H1 (cell line): ENCODE measurements around the gene ZNF391. TPM values are rescaled to one million over a fixed set of nuclear protein-coding genes. Genes with fewer than 3 reads are reported as not detected.

Experiments used
- CTCF ChIA-PET: fragments of 300-600 bp; sonication (Branson Sonifier 250); formaldehyde crosslinking; loops from one replicate; lab custom pipeline; 2021; ENCODE audit not compliant: partially characterized antibody; lab: Charles Lee
- POLR2A ChIA-PET: fragments of 300-600 bp; sonication (Branson Sonifier 250); formaldehyde crosslinking; loops from one replicate; lab custom pipeline; 2021; ENCODE audit warnings: inconsistent platforms; ENCODE audit not compliant: partially characterized antibody; lab: Charles Lee
- DNase-seq, 2 experiments: peaks; one replicate each; pipeline versions ENCODE4 v3.0.0 to v3.0.0-alpha.2; 2010 to 2022; ENCODE audit warnings: low spot score in 2 of 2, low read depth in 1 of 2, mixed read lengths in 1 of 2
- FAIRE-seq: peaks from 2 replicates; lab custom pipeline; 2011; peaks lifted over from hg19 to GRCh38; lab: Jason Lieb, UNC
- H2AFZ ChIP-seq: 2 replicates; pipeline ENCODE4 v1.8.1; 2012; ENCODE audit warnings: low read length, inconsistent platforms
- H2AK5ac ChIP-seq: 2 replicates; pipeline ENCODE4 v1.6.1; 2013; ENCODE audit warnings: low read depth, low read length
- H2BK120ac ChIP-seq: replicated peaks from 2 replicates; pipeline ENCODE3; 2013; ENCODE audit warnings: low read depth, low read length, inconsistent platforms
- H2BK12ac ChIP-seq: 2 replicates; pipeline ENCODE4 v1.6.1; 2013; ENCODE audit warnings: low read depth, low read length
- H2BK15ac ChIP-seq: 2 replicates; pipeline ENCODE4 v1.6.1; 2013; ENCODE audit warnings: low read length
- H2BK20ac ChIP-seq: 2 replicates; pipeline ENCODE4 v1.6.1; 2013; ENCODE audit warnings: low read length
- H2BK5ac ChIP-seq: 2 replicates; pipeline ENCODE4 v1.6.1; 2013; ENCODE audit warnings: low read depth, low read length
- H3K14ac ChIP-seq: 2 replicates; pipeline ENCODE4 v1.6.1; 2013; ENCODE audit warnings: inconsistent platforms; ENCODE audit not compliant: insufficient read length
- H3K18ac ChIP-seq: 2 replicates; pipeline ENCODE4 v1.6.1; 2013; ENCODE audit warnings: low read length; ENCODE audit errors: extremely low read depth
- H3K23ac ChIP-seq: 2 replicates; pipeline ENCODE4 v1.6.1; 2013; ENCODE audit warnings: inconsistent platforms; ENCODE audit not compliant: insufficient read length
- H3K23me2 ChIP-seq: 2 replicates; pipeline ENCODE4 v1.6.1; 2013; ENCODE audit warnings: low read depth, low read length
- H3K27ac ChIP-seq: 2 replicates; pipeline ENCODE4 v1.6.1; 2011; ENCODE audit warnings: low read depth, low read length, inconsistent platforms
- H3K27me3 ChIP-seq, 4 experiments: replicated peaks in 1 of 4; 1 replicate in 1 of 4; 2 replicates in 3 of 4; pipeline versions ENCODE4 v1.6.1 to v1.8.1; 2011 to 2013; ENCODE audit warnings: low read length in 3 of 4, mild to moderate bottlenecking in 3 of 4, inconsistent platforms in 2 of 4, mixed read lengths in 2 of 4, moderate library complexity in 1 of 4; ENCODE audit not compliant: control insufficient read depth in 3 of 4, insufficient read depth in 3 of 4; ENCODE audit errors: extremely low read depth in 1 of 4
- H3K36me3 ChIP-seq, 4 experiments: 2 replicates each; pipeline versions ENCODE4 v1.6.1 to v1.8.1; 2011 to 2013; ENCODE audit warnings: mild to moderate bottlenecking in 4 of 4, low read length in 3 of 4, moderate library complexity in 2 of 4, control low read depth in 1 of 4, inconsistent platforms in 1 of 4; ENCODE audit not compliant: insufficient read depth in 4 of 4, control insufficient read depth in 2 of 4
- H3K4ac ChIP-seq: replicated peaks from 2 replicates; pipeline ENCODE3; 2013; ENCODE audit warnings: low read length, low read depth, mixed read lengths, inconsistent platforms; ENCODE audit not compliant: insufficient read length
- H3K4me1 ChIP-seq, 4 experiments: replicated peaks in 1 of 4; 1 replicate in 1 of 4; 2 replicates in 3 of 4; pipeline versions ENCODE4 v1.6.1 to v1.8.1; 2011 to 2013; ENCODE audit warnings: low read length in 3 of 4, inconsistent platforms in 2 of 4, mixed read lengths in 1 of 4; ENCODE audit not compliant: insufficient read depth in 4 of 4, control insufficient read depth in 3 of 4
- H3K4me2 ChIP-seq, 2 experiments: 2 replicates each; pipeline versions ENCODE4 v1.6.1 to v1.8.1; 2011 to 2013; ENCODE audit warnings: low read depth in 2 of 2, low read length in 2 of 2, control low read depth in 1 of 2, inconsistent platforms in 1 of 2, mild to moderate bottlenecking in 1 of 2; ENCODE audit not compliant: insufficient read depth in 1 of 2
- H3K4me3 ChIP-seq, 4 experiments: fragments of 200-600, 300-600 bp in 1 of 4; sonication (generic), shearing (Covaris generic), sonication (Bioruptor Twin) in 1 of 4; 2 replicates each; pipeline versions ENCODE4 v1.5.1 to v1.8.1; 2011 to 2016; ENCODE audit warnings: low read length in 4 of 4, low read depth in 3 of 4, control low read depth in 2 of 4, inconsistent platforms in 2 of 4, mild to moderate bottlenecking in 2 of 4, mixed read lengths in 1 of 4, moderate library complexity in 1 of 4; ENCODE audit not compliant: insufficient read depth in 2 of 4; ENCODE audit errors: extremely low read depth in 1 of 4
- H3K56ac ChIP-seq: replicated peaks from 2 replicates; pipeline ENCODE3; 2013; ENCODE audit warnings: low read depth, mild to moderate bottlenecking, mixed read lengths, low read length, inconsistent platforms; ENCODE audit not compliant: insufficient read length
- H3K79me1 ChIP-seq: 2 replicates; pipeline ENCODE4 v1.6.1; 2013; ENCODE audit warnings: low read depth, low read length, control low read depth
- H3K79me2 ChIP-seq, 2 experiments: 2 replicates each; pipeline versions ENCODE4 v1.6.1 to v1.8.1; 2012 to 2013; ENCODE audit warnings: low read length in 2 of 2, mild to moderate bottlenecking in 2 of 2, inconsistent platforms in 1 of 2; ENCODE audit not compliant: insufficient read depth in 2 of 2, control insufficient read depth in 1 of 2
- H3K9ac ChIP-seq, 4 experiments: replicated peaks in 1 of 4; 1 replicate in 1 of 4; 2 replicates in 3 of 4; pipeline versions ENCODE4 v1.6.1 to v1.8.1; 2011 to 2013; ENCODE audit warnings: low read depth in 3 of 4, low read length in 3 of 4, control low read depth in 2 of 4, mild to moderate bottlenecking in 2 of 4, moderate library complexity in 2 of 4, inconsistent platforms in 1 of 4; ENCODE audit errors: extremely low read depth in 1 of 4
- H3K9me3 ChIP-seq, 2 experiments: 2 replicates each; pipeline versions ENCODE4 v1.6.1 to v1.8.1; 2012 to 2013; ENCODE audit warnings: mild to moderate bottlenecking in 2 of 2, moderate library complexity in 2 of 2, control low read depth in 1 of 2, inconsistent platforms in 1 of 2, low read depth in 1 of 2, low read length in 1 of 2, mixed read lengths in 1 of 2; ENCODE audit not compliant: insufficient read depth in 2 of 2
- H4K20me1 ChIP-seq, 2 experiments: replicated peaks in 1 of 2; 2 replicates each; pipeline versions ENCODE3 to v1.8.1; 2011 to 2013; ENCODE audit warnings: inconsistent platforms in 2 of 2, low read length in 2 of 2, mild to moderate bottlenecking in 1 of 2; ENCODE audit not compliant: insufficient read depth in 2 of 2, control insufficient read depth in 1 of 2
- H4K5ac ChIP-seq: 2 replicates; pipeline ENCODE4 v1.6.1; 2013; ENCODE audit warnings: low read length, low read depth, mixed read lengths, inconsistent platforms; ENCODE audit not compliant: insufficient read length
- H4K8ac ChIP-seq: 2 replicates; pipeline ENCODE4 v1.8.0; 2013; ENCODE audit warnings: mild to moderate bottlenecking, moderate library complexity, low read length, inconsistent platforms; ENCODE audit not compliant: insufficient read depth; ENCODE audit errors: extremely low read depth
- H4K91ac ChIP-seq: replicated peaks from 2 replicates; pipeline ENCODE3; 2013; ENCODE audit warnings: low read length, mixed read lengths, inconsistent platforms; ENCODE audit not compliant: insufficient read length
- ASH2L ChIP-seq: fragments of 200-600, 300-600 bp; sonication (generic); IDR thresholded peaks from one replicate; pipeline ENCODE4 v1.7.1; 2017; ENCODE audit warnings: low read length
- CHD2 ChIP-seq: IDR thresholded peaks from 2 replicates; pipeline ENCODE4 v1.6.1; 2012; ENCODE audit warnings: low read length, improper control_type of control experiment
- CREB1 ChIP-seq: IDR thresholded peaks from 2 replicates; pipeline ENCODE4 v1.6.1; 2012; ENCODE audit warnings: inconsistent platforms
- GABPA ChIP-seq: IDR thresholded peaks from 2 replicates; pipeline ENCODE4 v1.6.1; 2011; ENCODE audit warnings: mild to moderate bottlenecking, low read length, moderate library complexity, borderline replicate concordance; ENCODE audit not compliant: insufficient read depth
- JUND ChIP-seq: IDR thresholded peaks from 2 replicates; pipeline ENCODE4 v1.6.1; 2011; ENCODE audit warnings: mild to moderate bottlenecking, improper control_type of control experiment, low read length
- KDM1A ChIP-seq: fragments of 200-600, 300-600 bp; sonication (generic); IDR thresholded peaks from 2 replicates; pipeline ENCODE4 v1.7.1; 2016; ENCODE audit warnings: mild to moderate bottlenecking, low read length, borderline replicate concordance
- MAX ChIP-seq: IDR thresholded peaks from 2 replicates; pipeline ENCODE4 v1.6.1; 2012; ENCODE audit warnings: inconsistent platforms
- NRF1 ChIP-seq: IDR thresholded peaks from 2 replicates; pipeline ENCODE4 v1.6.1; 2011; ENCODE audit warnings: mild to moderate bottlenecking, low read depth, low read length, improper control_type of control experiment
- RXRA ChIP-seq: IDR thresholded peaks from 2 replicates; pipeline ENCODE4 v1.6.1; 2011; ENCODE audit warnings: low read depth, mild to moderate bottlenecking, low read length, moderate library complexity; ENCODE audit not compliant: insufficient read depth
- SIN3A ChIP-seq, 2 experiments: IDR thresholded peaks in 1 of 2; conservative IDR thresholded peaks in 1 of 2; 2 replicates each; pipeline ENCODE4 v1.6.1; 2011 to 2012; ENCODE audit warnings: low read length in 2 of 2, improper control_type of control experiment in 1 of 2, low read depth in 1 of 2, mild to moderate bottlenecking in 1 of 2
- SIX5 ChIP-seq: IDR thresholded peaks from 2 replicates; pipeline ENCODE4 v1.6.1; 2011; ENCODE audit warnings: mild to moderate bottlenecking, low read depth, low read length
- SP1 ChIP-seq: IDR thresholded peaks from 2 replicates; pipeline ENCODE4 v1.6.1; 2011; ENCODE audit warnings: low read depth, low read length
- TAF1 ChIP-seq: IDR thresholded peaks from 2 replicates; pipeline ENCODE4 v1.6.1; 2011; ENCODE audit warnings: mild to moderate bottlenecking, low read depth, low read length
- WGBS, 2 experiments: shearing (Covaris generic) in 1 of 2; methylation state at CpG; one replicate each; pipeline versions ENCODE4 v1.1.6 to v1.1.7; 2013 to 2015; ENCODE audit warnings: low lambda C conversion rate in 2 of 2, mixed read lengths in 2 of 2, inconsistent platforms in 1 of 2, low coverage in 1 of 2, missing lambda C conversion rate in 1 of 2; ENCODE audit not compliant: insufficient replicate concordance in 2 of 2, insufficient coverage in 1 of 2, insufficient read length in 1 of 2; ENCODE audit errors: extremely low coverage in 1 of 2, missing lambda C conversion rate in 1 of 2; 5-methylcytosine and 5-hydroxymethylcytosine counted together
- polyA plus RNA-seq, 7 experiments: library from polyadenylated mRNA; depleted of rRNA in 3 of 7; stranded (reverse) in 5 of 7; unstranded in 2 of 7; fragments of >200 nt in 5 of 7; fragments of 200-250 nt in 2 of 7; gene quantifications; 1 replicate in 5 of 7; 2 replicates in 1 of 7; 4 replicates in 1 of 7; pipeline versions ENCODE4 v1.2.1 to v1.2.3, GENCODE V29; 2011 to 2013; ENCODE audit warnings: missing spikeins in 2 of 7, mixed read lengths in 2 of 7
- total RNA-seq: library from RNA; stranded (reverse); fragmentation: NEBNext Ultra II Directional; extraction: Animal tissue kit (Norgen Biotek cat#: 25700); gene quantifications from 2 replicates; pipeline ENCODE4 v1.2.1, GENCODE V29; 2021

The ZNF391 gene
- total and polyA plus RNA-seq, 2 of the 8 experiments (the other 6 are each of a cell fraction or from before 2014, with no cell fraction given): 4.8 to 13.0 TPM

DNA sequence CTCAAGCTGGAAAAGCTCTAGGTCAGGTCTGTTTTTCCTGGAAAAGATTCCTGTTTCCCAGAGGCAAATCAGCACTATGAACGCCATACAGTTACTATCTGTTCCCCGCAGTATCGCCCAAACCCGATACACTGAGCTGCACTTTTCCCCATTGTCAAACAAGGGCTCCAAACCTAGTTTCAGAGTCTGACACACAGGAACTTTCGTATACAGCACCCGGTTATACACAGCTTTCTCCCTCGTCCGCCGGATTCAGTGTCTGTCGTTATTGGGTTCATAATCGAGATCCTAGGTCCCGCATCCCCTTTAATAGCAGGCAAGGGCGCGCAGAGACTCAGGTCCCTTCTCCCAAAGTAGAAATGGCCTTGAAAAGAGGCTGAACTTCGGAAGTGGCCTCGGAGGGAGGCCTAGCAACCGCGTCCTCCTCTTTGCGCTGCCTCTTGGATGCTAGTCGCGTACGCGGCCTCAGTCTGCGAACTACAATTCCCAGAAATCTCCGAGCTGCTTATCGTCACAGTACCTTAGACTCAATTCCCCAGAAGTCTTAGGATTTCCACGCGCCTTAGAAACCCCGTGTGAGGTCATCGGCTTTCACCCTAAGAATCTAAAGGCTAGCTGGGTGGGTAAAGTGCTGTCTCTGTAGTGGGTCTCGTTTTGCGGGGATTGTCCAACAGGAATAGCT is 34.2 kb downstream of the ZNF391 start:
- POLR2A ChIA-PET: interaction anchor here (0.8 to 1.5 kb wide), 7 partner anchors 22 to 444 kb away, joined by 3 to 5 read pairs (median 4); partner anchors contain the start of genes ZNF184 and ZNF391
- Histone ChIP-seq H3K79me1 (no peaks in the 10 kb centered on the region), H4K91ac (no peak overlapping the region), H3K4me1 (peaks cover 0 to 2% (median 0%) of the 10 kb centered on the region in 4 experiments; a peak in 1 of 7 replicates), H3K36me3 (no peaks in the 10 kb centered on the region), H3K27ac (no peak overlapping the region), H3K9ac (no peak overlapping the region), H2AK5ac (no peak overlapping the region), H2AFZ (peak overlapping the region; percentile 25; the same call in 1 of the 2 replicates), H3K27me3 (no peaks in the 10 kb centered on the region), H3K18ac (no peak overlapping the region), H2BK15ac (no peak overlapping the region; the same call in 1 of the 2 replicates), H3K4ac (no peak overlapping the region), H2BK5ac (no peak overlapping the region), H2BK20ac (no peak overlapping the region), H3K56ac (no peak overlapping the region), H3K23ac (no peak overlapping the region), H3K23me2 (no peaks in the 10 kb centered on the region), H4K5ac (no peak overlapping the region), H3K4me2 (peak overlapping the region; percentile 22 to 70; a peak in 3 of 4 replicates), H2BK120ac (no peak overlapping the region), H4K20me1 (no peaks in the 10 kb centered on the region), H2BK12ac (no peak overlapping the region; the same call in 1 of the 2 replicates), H3K4me3 (peak overlapping the region in 3 of 4 experiments; percentile 10 to 47 (median 43); a peak in 5 of 8 replicates), H3K79me2 (no peaks in the 10 kb centered on the region), H3K9me3 (peaks cover 0 to 3% of the 10 kb centered on the region in 2 experiments; a peak in 2 of 4 replicates), H3K14ac (no peak overlapping the region), H4K8ac (peak overlapping the region; percentile 94; the same call in 1 of the 2 replicates)
- DNase-seq (peak; percentile 17 to 52), FAIRE-seq (peak; percentile 13)
- WGBS, 2 experiments: 83% methylated on average over 32 of the region's 32 CpGs; no CpG with 5 or more reads in 1 of the 2 experiments
- CTCF ChIA-PET: no interaction called here
- TF ChIP-seq KDM1A (no peak), CHD2 (no peak), CREB1 (peak; percentile 83), SP1 (no peak), RXRA (no peak), NRF1 (no peak), SIN3A (conservative IDR thresholded peaks at IDR 0.05 in 1 of 2, IDR thresholded peaks at IDR 0.05 in 1 of 2; ENCODE audit: low read depth in 1 of 2, low read length in 2 of 2) (no peak), SIX5 (peak; percentile 64), ASH2L (no peak), MAX (no peak), GABPA (no peak), JUND (no peak), TAF1 (no peak)
